Natural killer cell (primary cell): ENCODE results near the gene CXCL1. TPM values are rescaled to one million over a fixed set of nuclear protein-coding genes. Genes with fewer than 3 reads are reported as not detected.
"Not testable (repeated sequence)": the region's sequence is repeated elsewhere in the genome, so short reads cannot be mapped to it uniquely, and the experiment has no call there.

Source experiments
- ATAC-seq, 3 donors: fragments of 150-1000 bp in 2 of 3; fragments of 200-7000 bp in 1 of 3; cut with Tn5 transposase; 1 replicate in 1 of 3; 2 replicates in 2 of 3; pipeline ENCODE4 v1.10.0; 2021; ENCODE audit warnings: mild to moderate bottlenecking in 2 of 3, moderate library complexity in 2 of 3
- DNase-seq, 2 donors: peaks; one replicate each; pipeline versions ENCODE4 v3.0.0 to v3.0.0-alpha.2; 2013 to 2021; ENCODE audit warnings: mixed read lengths in 1 of 2
- H3K27ac ChIP-seq: one replicate; pipeline ENCODE4 v1.5.1; 2013; ENCODE audit warnings: mild to moderate bottlenecking, low read length
- H3K27me3 ChIP-seq: one replicate; pipeline ENCODE4 v1.6.1; 2013; ENCODE audit warnings: low read length; ENCODE audit not compliant: control insufficient read depth, insufficient read depth
- H3K36me3 ChIP-seq: one replicate; pipeline ENCODE4 v1.6.1; 2013; ENCODE audit warnings: low read length; ENCODE audit not compliant: control insufficient read depth, insufficient read depth
- H3K4me1 ChIP-seq: one replicate; pipeline ENCODE4 v1.6.1; 2013; ENCODE audit warnings: low read length; ENCODE audit not compliant: control insufficient read depth, insufficient read depth
- H3K4me3 ChIP-seq: one replicate; pipeline ENCODE4 v1.5.1; 2013; ENCODE audit warnings: low read length
- H3K9me3 ChIP-seq: one replicate; pipeline ENCODE4 v1.6.1; 2013; ENCODE audit warnings: low read length; ENCODE audit not compliant: control insufficient read depth, insufficient read depth
- H3K27ac Mint-ChIP-seq, 2 donors: one replicate each; pipeline ENCODE4 v1.8.0; 2022; ENCODE audit warnings: mild to moderate bottlenecking in 2 of 2, mixed read lengths in 2 of 2, moderate library complexity in 1 of 2
- H3K27me3 Mint-ChIP-seq, 2 donors: one replicate each; pipeline ENCODE4 v1.8.0; 2022; ENCODE audit warnings: low read depth in 2 of 2, mixed read lengths in 2 of 2
- H3K36me3 Mint-ChIP-seq: one replicate; pipeline ENCODE4 v1.8.0; 2022; ENCODE audit warnings: mixed read lengths
- H3K4me1 Mint-ChIP-seq, 2 donors: one replicate each; pipeline ENCODE4 v1.8.0; 2022; ENCODE audit warnings: mixed read lengths in 2 of 2
- H3K4me3 Mint-ChIP-seq: one replicate; pipeline ENCODE4 v1.8.0; 2022; ENCODE audit warnings: mild to moderate bottlenecking, moderate library complexity, mixed read lengths
- H3K9me3 Mint-ChIP-seq, 2 donors: one replicate each; pipeline ENCODE4 v1.8.0; 2022; ENCODE audit warnings: mixed read lengths in 2 of 2
- WGBS: methylation state at CpG from one replicate; pipeline ENCODE4 v1.1.7; 2013; ENCODE audit warnings: missing lambda C conversion rate; ENCODE audit not compliant: insufficient coverage; 5-methylcytosine and 5-hydroxymethylcytosine counted together
- intact Hi-C: fragments of 100-400 bp; cut with micrococcal nuclease; formaldehyde crosslinking; loops from one replicate; pipeline ENCODE4 v1.14.2; 2022
- total RNA-seq, 4 donors: library from RNA; stranded (reverse); fragments of 120-200 nt in 1 of 4; gene quantifications; one replicate each; pipeline versions ENCODE4 v1.2.3 to v1.2.4, GENCODE V29; 2013 to 2022
- TF ChIP-seq, protein P1 (sequence below): fragments of 200-600 bp; IDR thresholded peaks from one replicate; pipeline ENCODE4 v1.8.0; 2022; ENCODE audit warnings: antibody characterized with exemption

CXCL1 gene
- total RNA-seq, 3 donors from 2014 or later (not counting 1 experiment from before 2014, with no cell fraction given) = 3.4 TPM; not detected in 2

GRCh38 chr4:73895201-73896175 lies 26.3 kb downstream of the CXCL1 start:
- 66% methylated on average over 9 of the region's 9 CpGs for WGBS
- intact Hi-C loops = no loop called here
- Mint-ChIP-seq H3K4me1 (no peaks in the 10 kb centered on the region), H3K36me3 (no peaks in the 10 kb centered on the region), H3K27me3 (no peaks in the 10 kb centered on the region), H3K4me3 (no peak overlapping the region), H3K9me3 (peaks cover 0 to 3% of the 10 kb centered on the region in 2 donors), H3K27ac (no peak overlapping the region)
- ATAC-seq (no peak), DNase-seq (no peak)
- no peaks in the 10 kb centered on the region for H3K9me3 ChIP-seq
- TF ChIP-seq, protein P1, sequence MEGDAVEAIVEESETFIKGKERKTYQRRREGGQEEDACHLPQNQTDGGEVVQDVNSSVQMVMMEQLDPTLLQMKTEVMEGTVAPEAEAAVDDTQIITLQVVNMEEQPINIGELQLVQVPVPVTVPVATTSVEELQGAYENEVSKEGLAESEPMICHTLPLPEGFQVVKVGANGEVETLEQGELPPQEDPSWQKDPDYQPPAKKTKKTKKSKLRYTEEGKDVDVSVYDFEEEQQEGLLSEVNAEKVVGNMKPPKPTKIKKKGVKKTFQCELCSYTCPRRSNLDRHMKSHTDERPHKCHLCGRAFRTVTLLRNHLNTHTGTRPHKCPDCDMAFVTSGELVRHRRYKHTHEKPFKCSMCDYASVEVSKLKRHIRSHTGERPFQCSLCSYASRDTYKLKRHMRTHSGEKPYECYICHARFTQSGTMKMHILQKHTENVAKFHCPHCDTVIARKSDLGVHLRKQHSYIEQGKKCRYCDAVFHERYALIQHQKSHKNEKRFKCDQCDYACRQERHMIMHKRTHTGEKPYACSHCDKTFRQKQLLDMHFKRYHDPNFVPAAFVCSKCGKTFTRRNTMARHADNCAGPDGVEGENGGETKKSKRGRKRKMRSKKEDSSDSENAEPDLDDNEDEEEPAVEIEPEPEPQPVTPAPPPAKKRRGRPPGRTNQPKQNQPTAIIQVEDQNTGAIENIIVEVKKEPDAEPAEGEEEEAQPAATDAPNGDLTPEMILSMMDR = no peak
- no peaks in the 10 kb centered on the region for H3K36me3 ChIP-seq
- H3K4me3 ChIP-seq = no peak overlapping the region
- H3K27me3 ChIP-seq = no peaks in the 10 kb centered on the region
- H3K4me1 ChIP-seq = no peaks in the 10 kb centered on the region
- no peak overlapping the region for H3K27ac ChIP-seq

DNA sequence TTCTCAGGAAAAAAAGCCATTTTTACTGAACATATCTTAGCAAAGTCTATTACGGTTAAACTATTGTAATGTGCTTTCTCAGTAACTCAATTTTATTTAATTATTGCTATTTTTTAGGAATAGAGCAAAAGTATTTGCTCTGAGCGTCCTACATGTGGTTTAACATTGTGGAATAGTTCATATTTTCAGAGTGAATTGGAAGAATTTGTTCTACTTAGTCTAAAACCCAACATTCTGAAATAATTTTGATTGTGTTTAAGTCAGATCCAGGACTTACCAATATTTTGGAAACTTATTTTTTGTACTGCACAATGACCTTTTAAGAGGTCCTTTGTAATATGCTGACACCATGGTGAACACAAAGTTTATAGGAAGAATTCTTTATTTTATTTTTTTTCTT lies 27.2 kb downstream of the CXCL1 start:
- Mint-ChIP-seq H3K9me3 (no peaks in the 10 kb centered on the region), H3K27me3 (no peaks in the 10 kb centered on the region), H3K36me3 (no peaks in the 10 kb centered on the region), H3K4me3 (no peak overlapping the region), H3K27ac (no peak overlapping the region), H3K4me1 (no peaks in the 10 kb centered on the region)
- H3K9me3 ChIP-seq = no peaks in the 10 kb centered on the region
- H3K27me3 ChIP-seq = no peaks in the 10 kb centered on the region
- 60% methylated on average over 1 of the region's 2 CpGs for WGBS
- H3K27ac ChIP-seq = no peak overlapping the region
- H3K4me1 ChIP-seq = no peaks in the 10 kb centered on the region
- H3K36me3 ChIP-seq = no peaks in the 10 kb centered on the region
- H3K4me3 ChIP-seq = no peak overlapping the region
- intact Hi-C loops = no loop called here
- ATAC-seq (no peak), DNase-seq (no peak)
- TF ChIP-seq, protein P1 = no peak

DNA sequence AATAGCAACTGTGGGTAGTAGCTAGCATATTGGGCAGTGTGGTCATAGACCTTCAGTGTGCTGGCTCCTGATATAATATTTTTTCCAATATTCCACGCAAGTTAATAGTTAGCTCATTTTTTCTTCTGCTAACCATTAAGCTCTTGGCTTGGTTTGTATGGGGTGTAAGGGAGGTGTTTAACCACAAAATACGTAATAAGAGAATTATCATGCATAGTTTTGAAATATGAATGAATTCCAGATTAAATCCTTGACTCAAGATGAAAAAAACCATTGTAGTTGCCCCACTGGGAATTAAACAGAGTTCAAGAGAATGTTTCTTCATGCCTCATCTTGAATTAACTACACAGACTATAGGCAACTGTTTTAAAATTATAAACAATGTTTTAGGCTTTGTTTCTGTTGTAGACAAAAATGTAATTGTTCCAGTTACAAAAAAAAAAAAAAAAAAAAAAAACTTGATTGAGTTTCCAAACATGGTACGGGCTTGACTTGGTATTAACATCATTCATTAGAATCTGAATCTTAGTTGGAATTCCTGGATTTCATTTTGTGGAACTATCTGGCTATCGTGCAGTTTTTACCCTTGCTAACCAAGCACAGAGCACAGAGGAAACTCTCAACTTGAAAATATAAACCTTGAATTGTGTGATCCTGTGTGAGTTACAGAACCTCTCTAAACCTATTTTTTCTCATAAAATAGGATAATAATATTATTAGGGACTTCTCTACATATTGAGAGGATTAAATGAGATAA lies 28.4 kb downstream of the CXCL1 start:
- WGBS = 85% methylated on average over 3 of the region's 4 CpGs
- Mint-ChIP-seq H3K36me3 (no peaks in the 10 kb centered on the region), H3K27ac (no peak overlapping the region), H3K9me3 (peaks cover 0 to 3% of the 10 kb centered on the region in 2 donors), H3K27me3 (no peaks in the 10 kb centered on the region), H3K4me1 (no peaks in the 10 kb centered on the region), H3K4me3 (no peak overlapping the region)
- intact Hi-C loops = no loop called here
- Histone ChIP-seq H3K4me1 (no peaks in the 10 kb centered on the region), H3K4me3 (no peak overlapping the region), H3K27me3 (no peaks in the 10 kb centered on the region), H3K27ac (no peak overlapping the region), H3K9me3 (no peaks in the 10 kb centered on the region), H3K36me3 (no peaks in the 10 kb centered on the region)
- DNase-seq (no peak), ATAC-seq (no peak)
- TF ChIP-seq, protein P1 = no peak

DNA sequence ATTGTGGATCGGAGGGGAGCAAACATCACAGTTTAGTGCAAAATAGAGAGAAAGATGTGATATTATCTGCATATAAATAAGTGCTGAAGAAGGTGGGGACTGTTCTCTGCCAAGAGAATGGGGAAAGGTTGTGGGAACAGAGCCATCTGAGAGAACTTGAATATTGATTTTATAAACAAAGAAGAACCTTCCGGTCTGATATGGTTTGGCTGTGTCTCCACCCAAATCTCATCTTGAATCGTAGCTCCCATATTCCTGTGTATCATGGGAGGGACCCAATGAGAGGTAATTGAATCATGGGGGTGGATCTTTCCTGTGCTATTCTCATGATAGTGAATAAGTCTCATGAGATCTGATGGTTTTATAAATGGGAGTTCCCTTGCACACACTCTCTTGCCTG lies 30.1 kb downstream of the CXCL1 start:
- H3K4me3 ChIP-seq, H3K27me3 Mint-ChIP-seq, H3K9me3 ChIP-seq, H3K27me3 ChIP-seq, H3K4me3 Mint-ChIP-seq, H3K9me3 Mint-ChIP-seq, H3K27ac Mint-ChIP-seq, H3K4me1 Mint-ChIP-seq, H3K36me3 Mint-ChIP-seq, H3K27ac ChIP-seq, intact Hi-C loops, H3K4me1 ChIP-seq, DNase-seq, ATAC-seq, H3K36me3 ChIP-seq: not testable (repeated sequence)
- 100% methylated on average over 3 of the region's 3 CpGs for WGBS
